Fibroblast of villous mesenchyme (primary cell): ENCODE results near the gene GFOD1. TPM values are rescaled to one million over a fixed set of nuclear protein-coding genes. Genes with fewer than 3 reads are reported as not detected.
A peak's percentile ranks its signal among the peaks of the same experiment; 100 is the strongest.

Source experiments
- DNase-seq: peaks from one replicate; pipeline ENCODE4 v3.0.0-alpha.2; 2010; ENCODE audit warnings: low read depth
- H3K4me3 ChIP-seq: 2 replicates; pipeline ENCODE4 v1.5.1; 2011; ENCODE audit warnings: low read depth, mild to moderate bottlenecking, low read length
- total RNA-seq: library from RNA; depleted of rRNA; stranded (reverse); fragments of >200 nt; gene quantifications from 2 replicates; pipeline ENCODE4 v1.2.3, GENCODE V29; 2012
- TF ChIP-seq, protein P1 (sequence below): IDR thresholded peaks from 2 replicates; pipeline ENCODE4 v1.5.1; 2012; ENCODE audit warnings: low read depth, mild to moderate bottlenecking, low read length; ENCODE audit not compliant: insufficient read depth

Gene GFOD1
- total RNA-seq, 1 donor = 4.7 TPM

DNA sequence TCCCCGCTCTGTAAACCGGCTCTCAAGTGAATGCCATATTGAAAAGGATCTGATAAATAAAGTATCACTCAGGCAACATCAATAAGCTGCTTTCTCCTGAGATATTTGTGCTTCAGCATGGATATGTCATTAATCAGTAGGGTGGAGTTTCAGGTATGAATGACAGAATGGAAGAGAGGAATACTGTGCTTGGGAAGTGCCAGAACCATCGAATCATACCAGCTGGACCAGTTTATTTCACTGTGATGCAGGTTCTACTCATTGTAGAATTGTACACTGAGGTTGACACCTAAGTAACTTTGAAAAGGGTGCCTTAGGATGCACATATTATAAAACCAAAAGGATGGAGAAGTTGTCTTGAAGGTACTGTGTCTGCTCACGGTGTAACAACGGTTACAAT, 141.2 kb downstream of the GFOD1 start:
- no peak overlapping the region for H3K4me3 ChIP-seq
- TF ChIP-seq, protein P1, sequence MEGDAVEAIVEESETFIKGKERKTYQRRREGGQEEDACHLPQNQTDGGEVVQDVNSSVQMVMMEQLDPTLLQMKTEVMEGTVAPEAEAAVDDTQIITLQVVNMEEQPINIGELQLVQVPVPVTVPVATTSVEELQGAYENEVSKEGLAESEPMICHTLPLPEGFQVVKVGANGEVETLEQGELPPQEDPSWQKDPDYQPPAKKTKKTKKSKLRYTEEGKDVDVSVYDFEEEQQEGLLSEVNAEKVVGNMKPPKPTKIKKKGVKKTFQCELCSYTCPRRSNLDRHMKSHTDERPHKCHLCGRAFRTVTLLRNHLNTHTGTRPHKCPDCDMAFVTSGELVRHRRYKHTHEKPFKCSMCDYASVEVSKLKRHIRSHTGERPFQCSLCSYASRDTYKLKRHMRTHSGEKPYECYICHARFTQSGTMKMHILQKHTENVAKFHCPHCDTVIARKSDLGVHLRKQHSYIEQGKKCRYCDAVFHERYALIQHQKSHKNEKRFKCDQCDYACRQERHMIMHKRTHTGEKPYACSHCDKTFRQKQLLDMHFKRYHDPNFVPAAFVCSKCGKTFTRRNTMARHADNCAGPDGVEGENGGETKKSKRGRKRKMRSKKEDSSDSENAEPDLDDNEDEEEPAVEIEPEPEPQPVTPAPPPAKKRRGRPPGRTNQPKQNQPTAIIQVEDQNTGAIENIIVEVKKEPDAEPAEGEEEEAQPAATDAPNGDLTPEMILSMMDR = no peak
- DNase-seq = no peak

DNA sequence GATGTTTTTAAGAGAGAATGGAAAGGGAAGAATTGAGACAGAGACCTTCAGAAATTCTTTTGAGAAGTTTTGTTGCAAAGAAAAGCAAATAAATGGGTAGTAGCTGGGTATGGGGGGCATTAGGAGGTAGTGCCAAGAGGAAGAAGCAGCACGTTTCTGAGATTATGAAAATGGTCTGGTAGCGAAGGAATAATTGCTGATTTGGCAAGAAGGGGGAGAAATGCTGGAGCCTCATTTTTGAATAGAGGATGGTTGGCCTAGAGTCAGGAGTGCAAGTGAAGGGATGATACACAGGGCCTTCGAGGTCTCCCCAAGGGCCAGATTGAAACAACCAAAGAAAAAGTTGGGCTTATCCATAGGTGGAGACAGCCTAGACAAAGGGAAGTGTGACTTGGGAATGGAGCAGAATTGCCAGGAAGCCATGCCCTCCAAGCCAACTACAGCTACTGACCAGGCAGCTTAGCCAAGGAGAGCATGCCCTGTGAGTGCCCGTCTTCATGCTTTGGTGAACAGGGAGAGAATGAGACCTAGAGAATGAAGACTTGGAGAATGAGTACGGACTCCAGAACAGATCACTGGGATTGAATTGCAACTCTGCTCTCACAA, 144.9 kb downstream of the GFOD1 start:
- no peak overlapping the region for H3K4me3 ChIP-seq
- no peak for DNase-seq
- TF ChIP-seq, protein P1 = no peak

DNA sequence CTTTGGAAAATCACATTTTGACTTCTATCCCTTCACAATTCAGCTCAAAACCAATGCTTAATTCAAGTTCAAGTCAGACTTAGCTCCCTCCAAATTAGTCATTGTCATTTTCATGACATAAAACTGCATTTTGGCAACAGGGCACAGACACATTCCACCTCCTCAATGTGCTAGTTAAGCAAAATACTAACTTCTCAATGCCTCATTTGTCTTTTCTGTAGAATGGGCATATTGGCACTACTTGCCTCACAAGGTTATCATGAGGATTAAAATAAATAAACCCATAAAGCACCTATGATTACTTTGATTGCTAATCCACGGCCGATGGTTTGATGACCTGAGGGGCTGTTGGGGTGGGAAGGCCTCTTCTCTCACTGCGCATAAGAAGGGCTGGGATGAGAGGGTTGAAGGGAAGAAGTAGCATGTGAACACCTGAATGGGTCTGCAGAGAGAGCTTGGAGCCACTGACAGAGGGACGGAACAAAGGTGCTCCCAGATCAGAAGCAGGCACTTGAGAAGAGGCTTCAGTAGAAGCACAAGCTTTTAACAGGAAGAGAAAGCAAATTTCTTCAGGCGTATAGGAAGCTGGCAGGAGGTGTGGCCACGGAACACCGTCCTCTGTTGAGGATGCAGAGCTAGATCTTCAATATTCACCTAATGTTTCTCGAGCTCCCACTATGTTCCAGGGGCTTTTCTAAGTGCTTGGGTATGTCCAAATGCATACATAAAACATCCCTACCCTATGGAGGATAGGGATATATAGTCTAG, 147.4 kb downstream of the GFOD1 start:
- TF ChIP-seq, protein P1 = no peak
- no peak overlapping the region for H3K4me3 ChIP-seq
- DNase-seq = no peak

DNA sequence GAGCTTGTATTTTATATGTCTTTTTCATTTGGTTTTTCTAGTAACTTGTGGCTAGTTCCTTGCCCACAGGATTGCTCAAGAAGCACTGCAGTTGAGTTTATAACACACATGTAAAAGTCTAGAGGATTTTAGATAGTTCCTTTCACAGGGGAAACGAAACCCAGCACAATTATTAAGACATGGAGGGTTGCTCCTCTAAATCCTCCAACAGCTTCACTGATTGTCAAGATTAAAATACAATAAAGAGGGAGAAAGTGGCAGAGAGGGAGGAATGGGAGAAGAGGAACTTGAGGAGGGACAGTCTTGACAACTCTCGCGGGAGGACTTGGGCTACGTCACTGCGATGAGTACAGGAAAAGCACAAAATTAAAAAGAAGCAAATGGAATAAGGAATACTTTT, 149.4 kb downstream of the GFOD1 start:
- DNase-seq = peak; percentile 86
- TF ChIP-seq, protein P1 = no peak
- no peak overlapping the region for H3K4me3 ChIP-seq

DNA sequence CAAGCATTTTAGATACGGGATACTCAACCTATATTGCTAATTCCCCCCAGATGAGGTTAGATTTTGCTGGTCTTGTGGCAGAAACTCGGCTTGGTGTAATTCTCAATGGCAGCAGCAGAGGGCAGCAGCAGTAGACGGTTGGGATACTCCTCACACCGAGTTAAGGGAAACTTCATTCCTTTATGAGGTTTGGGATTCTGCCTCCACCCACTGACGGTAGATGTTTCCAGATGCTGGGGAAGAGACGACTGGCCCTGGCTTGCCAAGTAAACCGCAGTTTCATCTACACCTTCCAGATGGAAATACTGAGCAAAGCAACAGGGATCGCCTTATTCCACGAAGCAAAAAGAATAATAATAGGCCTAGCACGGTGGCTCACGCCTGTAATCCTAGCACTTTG, 150.8 kb downstream of the GFOD1 start:
- no peak overlapping the region for H3K4me3 ChIP-seq
- DNase-seq = peak; percentile 94
- TF ChIP-seq, protein P1 = peak; percentile 88

DNA sequence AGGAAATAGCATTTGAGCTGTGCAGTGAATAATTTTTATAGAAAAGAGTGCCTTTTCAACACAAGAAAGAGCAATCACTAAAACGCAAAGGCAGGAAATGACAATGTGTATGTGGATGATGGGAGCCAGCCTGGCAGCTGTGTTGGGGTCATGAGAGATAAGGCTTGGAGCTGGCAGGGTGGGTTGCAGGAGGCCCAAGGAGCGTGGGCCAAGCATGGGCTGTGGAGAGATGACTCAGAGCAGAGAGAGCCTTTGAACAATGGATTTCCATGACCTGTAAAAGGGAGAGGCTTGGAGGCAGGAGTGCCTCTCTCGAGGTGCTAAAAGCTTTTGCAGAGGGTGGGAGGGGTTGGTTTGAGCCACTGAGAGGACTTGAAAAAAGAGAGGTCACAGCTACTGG, 152.4 kb downstream of the GFOD1 start:
- H3K4me3 ChIP-seq = no peak overlapping the region
- TF ChIP-seq, protein P1 = no peak
- DNase-seq = no peak
